ENCODE data around the gene LRRN3.
A peak's percentile ranks its signal among the peaks of the same experiment; 100 is the strongest.

LRRN3 gene

GRCh38 chr7:111080495-111081105 lies 10.3 kb upstream of the LRRN3 start:
- no peak for DNase-seq

GRCh38 chr7:111081546-111082267 lies 9.2 kb upstream of the LRRN3 start:
- no peak for DNase-seq

- DNase-seq: no peak
Measured at GRCh38 chr7:111082351-111082750, 8.6 kb upstream of the LRRN3 start.

- DNase-seq: no peak
Measured at GRCh38 chr7:111083413-111083812, 7.5 kb upstream of the LRRN3 start.

GRCh38 chr7:111085356-111085755 lies 5.6 kb upstream of the LRRN3 start:
- DNase-seq: no peak

GRCh38 chr7:111086532-111086931 lies 4.4 kb upstream of the LRRN3 start:
- DNase-seq: no peak

- no peak for DNase-seq
Measured at GRCh38 chr7:111088328-111088727, 2.6 kb upstream of the LRRN3 start.

- DNase-seq: peak; percentile 41
Measured at GRCh38 chr7:111089822-111090426, 1.0 kb upstream of the LRRN3 start.

- no peak for DNase-seq
Measured at GRCh38 chr7:111091593-111092358, 849 bp downstream of the LRRN3 start.

- DNase-seq: no peak
Measured at GRCh38 chr7:111092406-111093236, 1.7 kb downstream of the LRRN3 start.

GRCh38 chr7:111093496-111093895 lies 2.6 kb downstream of the LRRN3 start:
- DNase-seq: no peak

GRCh38 chr7:111094419-111094818 lies 3.5 kb downstream of the LRRN3 start:
- no peak for DNase-seq

GRCh38 chr7:111096997-111097396 lies 6.1 kb downstream of the LRRN3 start:
- no peak for DNase-seq

- no peak for DNase-seq
Measured at GRCh38 chr7:111098011-111098925, 7.3 kb downstream of the LRRN3 start.

- DNase-seq: no peak
Measured at GRCh38 chr7:111098926-111099250, 8.0 kb downstream of the LRRN3 start.

GRCh38 chr7:111101856-111102646 lies 11.1 kb downstream of the LRRN3 start:
- DNase-seq: no peak

GRCh38 chr7:111103136-111103535 lies 12.2 kb downstream of the LRRN3 start:
- DNase-seq: no peak

GRCh38 chr7:111103678-111104274 lies 12.8 kb downstream of the LRRN3 start:
- DNase-seq: no peak

- no peak for DNase-seq
Measured at GRCh38 chr7:111104710-111105109, 13.8 kb downstream of the LRRN3 start.

GRCh38 chr7:111105269-111105668 lies 14.3 kb downstream of the LRRN3 start:
- DNase-seq: no peak

Data from NCI-H2081 treated with DMSO at 0.1 percent for 48 hours (cell line).